Astrocyte (in vitro differentiated cells and primary cell): ENCODE measurements around the gene BIK. TPM values are rescaled to one million over a fixed set of nuclear protein-coding genes. Genes with fewer than 3 reads are reported as not detected.

Source experiments
- DNase-seq: peaks from one replicate; pipeline ENCODE4 v3.0.0-alpha.2; 2010; ENCODE audit warnings: low read depth
- FAIRE-seq: peaks from 2 replicates; lab custom pipeline; 2011; peaks lifted over from hg19 to GRCh38; lab: Jason Lieb, UNC
- H2AFZ ChIP-seq: 2 replicates; pipeline ENCODE4 v1.6.0; 2012; ENCODE audit warnings: low read depth, low read length, inconsistent platforms
- H3K27ac ChIP-seq: 2 replicates; pipeline ENCODE4 v1.5.1; 2011; ENCODE audit warnings: low read depth, low read length, inconsistent platforms
- H3K27me3 ChIP-seq: 2 replicates; pipeline ENCODE4 v1.6.0; 2011; ENCODE audit warnings: low read length, inconsistent platforms; ENCODE audit not compliant: insufficient read depth
- H3K36me3 ChIP-seq: 2 replicates; pipeline ENCODE4 v1.5.1; 2011; ENCODE audit warnings: low read length, inconsistent platforms; ENCODE audit not compliant: insufficient read depth
- H3K4me1 ChIP-seq: 2 replicates; pipeline ENCODE4 v1.5.1; 2011; ENCODE audit warnings: low read length, inconsistent platforms; ENCODE audit not compliant: insufficient read depth
- H3K4me2 ChIP-seq: 2 replicates; pipeline ENCODE4 v1.6.0; 2012; ENCODE audit warnings: low read length, inconsistent platforms
- H3K4me3 ChIP-seq: 2 replicates; pipeline ENCODE4 v1.5.1; 2011; ENCODE audit warnings: low read depth, mild to moderate bottlenecking, low read length, inconsistent platforms; ENCODE audit not compliant: insufficient read depth
- H3K79me2 ChIP-seq: 2 replicates; pipeline ENCODE4 v1.6.0; 2012; ENCODE audit warnings: mild to moderate bottlenecking, low read length, inconsistent platforms; ENCODE audit not compliant: insufficient read depth
- H3K9ac ChIP-seq: 2 replicates; pipeline ENCODE4 v1.6.0; 2012; ENCODE audit warnings: mild to moderate bottlenecking, low read length, inconsistent platforms
- H3K9me3 ChIP-seq: 2 replicates; pipeline ENCODE4 v1.5.1; 2012; ENCODE audit warnings: low read depth, mild to moderate bottlenecking, low read length, inconsistent platforms; ENCODE audit not compliant: insufficient read depth
- H4K20me1 ChIP-seq: 2 replicates; pipeline ENCODE4 v1.6.0; 2012; ENCODE audit warnings: low read length, inconsistent platforms; ENCODE audit not compliant: insufficient read depth
- H3K27ac Mint-ChIP-seq: one replicate; pipeline ENCODE4 v1.8.0; 2021; ENCODE audit warnings: mild to moderate bottlenecking, mixed read lengths; ENCODE audit not compliant: unreplicated experiment
- H3K27me3 Mint-ChIP-seq: one replicate; pipeline ENCODE4 v1.8.0; 2021; ENCODE audit warnings: low read depth, mixed read lengths; ENCODE audit not compliant: unreplicated experiment
- H3K36me3 Mint-ChIP-seq: one replicate; pipeline ENCODE4 v1.8.0; 2021; ENCODE audit warnings: low read depth, mixed read lengths; ENCODE audit not compliant: unreplicated experiment
- H3K4me1 Mint-ChIP-seq: one replicate; pipeline ENCODE4 v1.8.0; 2021; ENCODE audit warnings: low read depth, mixed read lengths; ENCODE audit not compliant: unreplicated experiment
- H3K4me3 Mint-ChIP-seq: one replicate; pipeline ENCODE4 v1.8.0; 2021; ENCODE audit warnings: mild to moderate bottlenecking, moderate library complexity, mixed read lengths; ENCODE audit not compliant: unreplicated experiment
- H3K9me3 Mint-ChIP-seq: one replicate; pipeline ENCODE4 v1.8.0; 2021; ENCODE audit warnings: mild to moderate bottlenecking, mixed read lengths; ENCODE audit not compliant: unreplicated experiment
- CTCF ChIP-seq: IDR thresholded peaks from 2 replicates; pipeline ENCODE4 v1.5.1; 2011; ENCODE audit warnings: low read depth, mild to moderate bottlenecking, inconsistent platforms, low read length, moderate library complexity; ENCODE audit not compliant: insufficient read depth
- EZH2 ChIP-seq: IDR thresholded peaks from 2 replicates; pipeline ENCODE4 v1.6.1; 2012; ENCODE audit warnings: mild to moderate bottlenecking, low read length, inconsistent platforms; ENCODE audit not compliant: insufficient read depth
- total RNA-seq: library from RNA; stranded (reverse); gene quantifications from 2 replicates; pipeline ENCODE4 v1.2.1, GENCODE V29; 2021

BIK gene
- total RNA-seq, 1 donor from 2014 or later, result 0.32 TPM

GRCh38 chr22:43080616-43081015, 29.9 kb upstream of the BIK start:
- no peak overlapping the region for H3K27ac Mint-ChIP-seq
- Histone ChIP-seq H3K4me2 (no peak overlapping the region), H3K27ac (no peak overlapping the region), H4K20me1 (no peaks in the 10 kb centered on the region), H2AFZ (no peak overlapping the region), H3K9me3 (no peaks in the 10 kb centered on the region), H3K9ac (no peak overlapping the region), H3K79me2 (no peaks in the 10 kb centered on the region), H3K4me3 (no peak overlapping the region), H3K36me3 (no peaks in the 10 kb centered on the region), H3K27me3 (no peaks in the 10 kb centered on the region), H3K4me1 (no peaks in the 10 kb centered on the region)
- peaks cover 5% of the 10 kb centered on the region for H3K4me1 Mint-ChIP-seq
- DNase-seq, result no peak
- H3K36me3 Mint-ChIP-seq, result peaks cover 12% of the 10 kb centered on the region
- FAIRE-seq, result no peak
- no peak overlapping the region for H3K4me3 Mint-ChIP-seq
- H3K9me3 Mint-ChIP-seq, result peaks cover 6% of the 10 kb centered on the region
- no peak for TF ChIP-seq CTCF
- no peak for TF ChIP-seq EZH2
- no peaks in the 10 kb centered on the region for H3K27me3 Mint-ChIP-seq

- TF ChIP-seq EZH2, result no peak
- TF ChIP-seq CTCF, result no peak
- no peak overlapping the region for H3K9ac ChIP-seq
- H3K36me3 Mint-ChIP-seq, result peaks cover 11% of the 10 kb centered on the region
- H4K20me1 ChIP-seq, result no peaks in the 10 kb centered on the region
- no peak for FAIRE-seq
- no peaks in the 10 kb centered on the region for H3K27me3 ChIP-seq
- no peak overlapping the region for H3K27ac Mint-ChIP-seq
- no peaks in the 10 kb centered on the region for H3K9me3 ChIP-seq
- no peak for DNase-seq
- H3K36me3 ChIP-seq, result no peaks in the 10 kb centered on the region
- H3K27me3 Mint-ChIP-seq, result no peaks in the 10 kb centered on the region
- no peak overlapping the region for H2AFZ ChIP-seq
- H3K79me2 ChIP-seq, result no peaks in the 10 kb centered on the region
- H3K9me3 Mint-ChIP-seq, result peaks cover 6% of the 10 kb centered on the region
- H3K4me3 ChIP-seq, result no peak overlapping the region
- no peak overlapping the region for H3K4me2 ChIP-seq
- no peak overlapping the region for H3K4me3 Mint-ChIP-seq
- no peaks in the 10 kb centered on the region for H3K4me1 ChIP-seq
- no peak overlapping the region for H3K27ac ChIP-seq
- peaks cover 5% of the 10 kb centered on the region for H3K4me1 Mint-ChIP-seq
Measured at GRCh38 chr22:43081968-43082367, 28.6 kb upstream of the BIK start.

GRCh38 chr22:43085658-43086606, 24.6 kb upstream of the BIK start:
- no peaks in the 10 kb centered on the region for H3K4me1 Mint-ChIP-seq
- H4K20me1 ChIP-seq, result no peaks in the 10 kb centered on the region
- no peak overlapping the region for H3K27ac Mint-ChIP-seq
- H3K9me3 Mint-ChIP-seq, result peaks cover 6% of the 10 kb centered on the region
- no peak overlapping the region for H3K9ac ChIP-seq
- H3K27me3 ChIP-seq, result no peaks in the 10 kb centered on the region
- no peak overlapping the region for H3K4me3 Mint-ChIP-seq
- no peak overlapping the region for H3K27ac ChIP-seq
- no peak overlapping the region for H2AFZ ChIP-seq
- H3K9me3 ChIP-seq, result no peaks in the 10 kb centered on the region
- DNase-seq, result no peak
- no peak overlapping the region for H3K4me3 ChIP-seq
- no peaks in the 10 kb centered on the region for H3K4me1 ChIP-seq
- H3K4me2 ChIP-seq, result no peak overlapping the region
- peaks cover 6% of the 10 kb centered on the region for H3K36me3 Mint-ChIP-seq
- H3K79me2 ChIP-seq, result peaks cover 3% of the 10 kb centered on the region
- TF ChIP-seq EZH2, result no peak
- no peak for TF ChIP-seq CTCF
- H3K36me3 ChIP-seq, result no peaks in the 10 kb centered on the region
- no peaks in the 10 kb centered on the region for H3K27me3 Mint-ChIP-seq
- FAIRE-seq, result no peak
